ENCODE measurements around the gene TTC5. TPM values are rescaled to one million over a fixed set of nuclear protein-coding genes. Genes with fewer than 3 reads are reported as not detected.
A peak's percentile ranks its signal among the peaks of the same experiment; 100 is the strongest.

The TTC5 gene
- total and polyA plus RNA-seq, 2 donors from 2014 or later, result 12.3 to 22.3 TPM

GRCh38 chr14:20333494-20333841 lies 27.7 kb upstream of the TTC5 start:
- DNase-seq, result no peak

GRCh38 chr14:20332788-20333493 lies 27.2 kb upstream of the TTC5 start, which contains the start of gene CCNB1IP1:
CCNB1IP1 (minus strand) TSS chr14:20333279; CDS start chr14:20316523, 16,756 bp downstream.
- Histone ChIP-seq H3K27me3 (ENCODE audit: control insufficient read depth, insufficient read depth, low read length) (no peaks in the 10 kb centered on the region), H3K36me3 (ENCODE audit: control insufficient read depth in 2 of 3, insufficient read depth in 3 of 3, low read length in 3 of 3) (peaks cover 0 to 4% (median 2%) of the 10 kb centered on the region in 3 donors), H3K9ac (ENCODE audit: low read length in 3 of 3) (peak within 1 kb of the TSS; percentile 82 to 99 (median 93)), H3K4me1 (ENCODE audit: control insufficient read depth in 2 of 3, insufficient read depth in 2 of 3, low read depth in 1 of 3, low read length in 3 of 3) (peaks cover 4 to 6% (median 4%) of the 10 kb centered on the region in 3 donors), H3K9me3 (ENCODE audit: control insufficient read depth in 2 of 3, insufficient read depth in 1 of 3, low read length in 3 of 3) (no peaks in the 10 kb centered on the region), H3K27ac (ENCODE audit: low read depth in 2 of 2, low read length in 2 of 2) (peak within 1 kb of the TSS; percentile 80 to 87), H3K4me3 (ENCODE audit: low read length in 3 of 3) (peak within 1 kb of the TSS; percentile 80 to 98 (median 93))
- DNase-seq (peak in 4 of 5 donors; percentile 70 to 97 (median 86)), FAIRE-seq (peak; percentile 96)
- TF ChIP-seq CTCF (IDR thresholded peaks at IDR 0.05; ENCODE audit: borderline replicate concordance, extremely low read depth, insufficient read depth), result no peak
- intact Hi-C loops (cut with DNase I), result loop anchor here (10.0 kb wide), 1 partner anchor 352 kb away; the partner anchor contains the start of genes ANG and RNASE4

More at GRCh38 chr14:20333494-20333841, 27.7 kb upstream of the TTC5 start:
- Histone ChIP-seq H3K9me3 (ENCODE audit: control insufficient read depth in 2 of 3, insufficient read depth in 1 of 3, low read length in 3 of 3) (no peaks in the 10 kb centered on the region), H3K36me3 (ENCODE audit: control insufficient read depth in 2 of 3, insufficient read depth in 3 of 3, low read length in 3 of 3) (peaks cover 0 to 2% (median 0%) of the 10 kb centered on the region in 3 donors), H3K4me3 (ENCODE audit: low read length in 3 of 3) (peak overlapping the region; percentile 80 to 98 (median 93)), H3K9ac (ENCODE audit: low read length in 3 of 3) (peak overlapping the region in 2 of 3 donors; percentile 82 to 99), H3K27me3 (ENCODE audit: control insufficient read depth, insufficient read depth, low read length) (no peaks in the 10 kb centered on the region), H3K4me1 (ENCODE audit: control insufficient read depth in 2 of 3, insufficient read depth in 2 of 3, low read depth in 1 of 3, low read length in 3 of 3) (peaks cover 0 to 6% (median 4%) of the 10 kb centered on the region in 3 donors), H3K27ac (ENCODE audit: low read depth in 2 of 2, low read length in 2 of 2) (peak overlapping the region; percentile 80 to 87)
- intact Hi-C loops (cut with DNase I), result loop anchor here (10.0 kb wide), 1 partner anchor 351 kb away; the partner anchor contains the start of genes ANG and RNASE4
- no peak for FAIRE-seq
- no peak for TF ChIP-seq CTCF (IDR thresholded peaks at IDR 0.05; ENCODE audit: borderline replicate concordance, extremely low read depth, insufficient read depth)

GRCh38 chr14:20332431-20332787 lies 26.7 kb upstream of the TTC5 start:
- DNase-seq (peak in 3 of 5 donors; percentile 29 to 82 (median 78)), FAIRE-seq (no peak)
- intact Hi-C loops (cut with DNase I), result loop anchor here (10.0 kb wide), 1 partner anchor 352 kb away; the partner anchor contains the start of genes ANG and RNASE4
- Histone ChIP-seq H3K4me1 (ENCODE audit: control insufficient read depth in 2 of 3, insufficient read depth in 2 of 3, low read depth in 1 of 3, low read length in 3 of 3) (peaks cover 4 to 9% (median 6%) of the 10 kb centered on the region in 3 donors), H3K9ac (ENCODE audit: low read length in 3 of 3) (peak overlapping the region; percentile 82 to 99 (median 93)), H3K27ac (ENCODE audit: low read depth in 2 of 2, low read length in 2 of 2) (peak overlapping the region; percentile 80 to 87), H3K27me3 (ENCODE audit: control insufficient read depth, insufficient read depth, low read length) (no peaks in the 10 kb centered on the region), H3K36me3 (ENCODE audit: control insufficient read depth in 2 of 3, insufficient read depth in 3 of 3, low read length in 3 of 3) (peaks cover 0 to 4% (median 2%) of the 10 kb centered on the region in 3 donors), H3K9me3 (ENCODE audit: control insufficient read depth in 2 of 3, insufficient read depth in 1 of 3, low read length in 3 of 3) (no peaks in the 10 kb centered on the region), H3K4me3 (ENCODE audit: low read length in 3 of 3) (peak overlapping the region; percentile 80 to 98 (median 93))
- no peak for TF ChIP-seq CTCF (IDR thresholded peaks at IDR 0.05; ENCODE audit: borderline replicate concordance, extremely low read depth, insufficient read depth)

Data from kidney (tissue), 14 donors.